C4-2B (cell line): ENCODE data around the gene BCLAF1.

Source experiments
- H3K27ac ChIP-seq: fragments of 450-650 bp; 2 replicates; pipeline ENCODE4 v1.5.1; 2017
- ZFX ChIP-seq: fragments of 450-650 bp; IDR thresholded peaks from 2 replicates; pipeline ENCODE4 v1.6.1; 2017
- TF ChIP-seq, protein P1 (sequence below): fragments of 450-650 bp; conservative IDR thresholded peaks from 2 replicates; pipeline ENCODE4 v1.5.1; 2017; ENCODE audit warnings: mild to moderate bottlenecking

BCLAF1 gene

DNA sequence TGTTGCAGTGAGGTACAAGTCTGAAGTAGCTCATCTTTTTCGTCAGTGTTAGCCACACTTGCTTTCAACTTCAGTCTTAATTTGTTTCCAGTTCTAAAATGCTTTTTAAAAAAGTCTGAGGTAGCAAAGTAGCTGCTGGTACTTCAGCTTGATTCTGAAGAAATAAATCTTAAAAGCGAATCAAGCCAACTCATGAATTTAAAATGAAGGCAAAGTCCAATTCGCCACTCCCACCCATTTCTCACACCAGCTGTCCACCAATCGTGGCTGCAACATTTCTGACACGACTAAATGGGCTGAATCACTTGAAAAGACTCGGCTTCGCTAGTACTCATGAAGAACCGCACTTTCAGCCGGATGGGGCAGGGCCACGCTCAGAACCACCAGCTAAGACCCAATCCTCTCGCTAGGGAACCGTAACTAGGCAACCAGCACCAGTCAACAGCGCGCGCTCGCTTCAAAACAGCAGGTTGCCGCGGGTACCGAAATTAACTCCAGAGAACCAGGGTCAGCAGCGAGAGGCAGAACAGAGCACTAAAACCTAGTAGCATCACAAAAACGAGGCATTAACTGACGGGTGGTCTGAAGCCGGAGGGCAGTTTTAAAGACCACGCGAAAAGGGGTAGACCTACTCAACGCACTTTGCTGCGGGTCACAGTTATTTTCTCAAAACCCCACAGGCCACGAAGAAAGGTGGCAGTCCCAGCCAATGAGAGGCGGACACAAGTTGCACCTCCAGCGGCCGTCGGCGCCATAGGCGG, 900 bp downstream of the BCLAF1 start:
- TF ChIP-seq, protein P1, sequence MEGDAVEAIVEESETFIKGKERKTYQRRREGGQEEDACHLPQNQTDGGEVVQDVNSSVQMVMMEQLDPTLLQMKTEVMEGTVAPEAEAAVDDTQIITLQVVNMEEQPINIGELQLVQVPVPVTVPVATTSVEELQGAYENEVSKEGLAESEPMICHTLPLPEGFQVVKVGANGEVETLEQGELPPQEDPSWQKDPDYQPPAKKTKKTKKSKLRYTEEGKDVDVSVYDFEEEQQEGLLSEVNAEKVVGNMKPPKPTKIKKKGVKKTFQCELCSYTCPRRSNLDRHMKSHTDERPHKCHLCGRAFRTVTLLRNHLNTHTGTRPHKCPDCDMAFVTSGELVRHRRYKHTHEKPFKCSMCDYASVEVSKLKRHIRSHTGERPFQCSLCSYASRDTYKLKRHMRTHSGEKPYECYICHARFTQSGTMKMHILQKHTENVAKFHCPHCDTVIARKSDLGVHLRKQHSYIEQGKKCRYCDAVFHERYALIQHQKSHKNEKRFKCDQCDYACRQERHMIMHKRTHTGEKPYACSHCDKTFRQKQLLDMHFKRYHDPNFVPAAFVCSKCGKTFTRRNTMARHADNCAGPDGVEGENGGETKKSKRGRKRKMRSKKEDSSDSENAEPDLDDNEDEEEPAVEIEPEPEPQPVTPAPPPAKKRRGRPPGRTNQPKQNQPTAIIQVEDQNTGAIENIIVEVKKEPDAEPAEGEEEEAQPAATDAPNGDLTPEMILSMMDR, result no peak; the same call in 1 of the 2 replicates
- TF ChIP-seq ZFX, result no peak

DNA sequence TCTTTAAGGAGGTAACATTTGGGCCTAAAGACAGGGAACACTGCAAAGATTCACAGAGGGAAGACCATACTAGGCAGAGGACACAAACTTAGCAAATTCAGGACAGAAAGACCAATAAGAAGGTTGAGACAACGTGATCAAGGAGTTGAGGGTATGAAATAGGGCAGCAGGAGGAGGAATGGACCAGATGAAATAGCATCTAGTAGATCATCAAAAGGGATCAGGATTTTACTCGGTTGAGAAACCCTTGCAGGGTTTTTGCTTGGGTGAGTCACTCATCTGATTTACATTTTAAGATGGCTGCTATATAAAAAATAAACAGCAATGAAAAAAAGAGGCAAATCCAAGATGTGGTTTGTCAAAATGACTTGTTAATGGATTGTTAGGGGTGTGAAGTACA, 4.7 kb downstream of the BCLAF1 start:
- TF ChIP-seq ZFX, result no peak
- TF ChIP-seq, protein P1, result no peak

More for the DNA sequence above, 900 bp downstream of the BCLAF1 start:
- H3K27ac ChIP-seq, result peak overlapping the region; percentile 97

DNA sequence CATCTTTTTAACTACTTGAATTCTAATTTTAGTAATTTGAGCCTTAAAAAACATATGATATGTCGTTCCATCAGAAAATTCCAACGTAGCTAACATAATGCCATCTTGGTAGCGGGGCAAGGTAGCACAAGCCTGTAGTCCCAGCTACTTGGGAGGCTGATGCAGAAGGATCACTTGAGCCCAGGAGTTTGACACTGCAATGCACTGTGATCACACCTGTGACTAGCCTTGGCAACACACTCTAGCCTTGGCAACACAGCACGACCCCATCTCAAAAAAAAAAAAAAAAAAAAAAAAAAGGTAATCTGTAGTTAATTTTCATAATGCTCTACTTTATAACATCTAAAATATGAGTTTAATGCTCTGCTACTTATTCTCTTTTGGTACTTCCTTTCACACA, 6.7 kb downstream of the BCLAF1 start:
- H3K27ac ChIP-seq, result no peak overlapping the region
- TF ChIP-seq, protein P1, result no peak
- no peak for TF ChIP-seq ZFX

More for the DNA sequence above, 4.7 kb downstream of the BCLAF1 start:
- no peak overlapping the region for H3K27ac ChIP-seq

DNA sequence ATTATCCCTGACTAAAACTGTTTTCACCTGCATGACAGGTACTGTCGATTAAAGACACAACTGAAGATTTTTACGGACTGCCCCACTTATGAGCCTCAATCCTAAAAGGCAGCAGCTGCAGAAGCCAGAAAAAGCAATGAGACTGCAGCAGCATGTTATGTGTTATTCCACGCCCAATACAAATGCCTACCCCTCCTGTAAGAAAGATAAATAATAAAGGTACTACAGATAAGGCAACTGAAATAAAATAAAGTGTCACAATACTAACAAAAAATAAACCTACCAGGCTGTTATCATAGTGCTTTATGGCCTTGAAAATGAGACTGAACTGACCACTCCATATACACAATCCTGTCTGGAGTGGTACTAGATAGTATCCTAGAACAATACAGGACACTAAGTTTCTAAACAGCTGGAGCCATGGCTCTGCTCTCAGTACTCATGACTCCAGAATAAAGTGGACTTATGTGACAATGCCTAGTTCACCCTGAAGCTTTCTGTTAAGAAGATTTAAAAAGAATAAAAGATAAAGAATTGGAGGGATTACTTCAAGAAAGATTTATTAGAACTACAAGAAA, 9.5 kb downstream of the BCLAF1 start:
- H3K27ac ChIP-seq, result no peak overlapping the region
- TF ChIP-seq ZFX, result no peak
- TF ChIP-seq, protein P1, result no peak

DNA sequence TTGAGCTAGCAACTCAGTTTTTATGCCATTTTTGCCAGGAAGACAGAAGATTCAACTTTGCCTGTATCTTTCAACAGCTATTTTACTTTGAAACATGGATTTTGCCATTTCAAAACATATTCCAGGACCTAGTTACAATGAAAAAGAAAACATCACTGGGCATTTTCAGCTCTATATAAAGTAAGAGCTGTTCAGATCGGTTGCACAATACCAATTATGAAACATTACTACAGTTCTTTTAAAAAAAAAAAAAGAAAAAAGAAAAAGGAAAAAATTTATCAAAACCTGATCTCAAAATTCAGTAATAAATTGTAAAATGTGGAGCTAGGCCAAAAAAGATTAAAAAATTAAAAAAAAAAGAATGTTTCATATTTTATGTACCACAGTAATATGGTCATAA, 15.6 kb downstream of the BCLAF1 start:
- TF ChIP-seq ZFX, result no peak
- TF ChIP-seq, protein P1, result no peak
- H3K27ac ChIP-seq, result no peak overlapping the region

DNA sequence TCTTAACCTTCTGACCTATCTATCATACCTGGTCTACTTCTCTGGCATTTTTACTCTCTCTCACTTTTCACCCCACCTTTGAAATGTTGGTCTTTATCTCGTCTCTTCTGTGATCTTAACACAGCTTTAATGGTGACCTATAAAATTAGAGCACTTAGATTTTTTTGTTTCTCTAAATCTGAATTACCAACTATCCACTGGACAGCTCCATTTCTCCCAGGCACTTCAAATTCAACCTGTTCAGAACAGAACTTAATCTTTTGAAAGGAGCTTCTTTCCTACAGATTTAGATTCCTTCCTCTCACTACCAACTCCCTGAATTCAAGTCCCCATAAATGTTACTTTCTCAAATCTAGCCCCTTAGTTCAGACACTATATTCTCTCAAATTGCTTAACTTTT, 24.5 kb downstream of the BCLAF1 start:
- TF ChIP-seq, protein P1, result no peak
- TF ChIP-seq ZFX, result no peak

DNA sequence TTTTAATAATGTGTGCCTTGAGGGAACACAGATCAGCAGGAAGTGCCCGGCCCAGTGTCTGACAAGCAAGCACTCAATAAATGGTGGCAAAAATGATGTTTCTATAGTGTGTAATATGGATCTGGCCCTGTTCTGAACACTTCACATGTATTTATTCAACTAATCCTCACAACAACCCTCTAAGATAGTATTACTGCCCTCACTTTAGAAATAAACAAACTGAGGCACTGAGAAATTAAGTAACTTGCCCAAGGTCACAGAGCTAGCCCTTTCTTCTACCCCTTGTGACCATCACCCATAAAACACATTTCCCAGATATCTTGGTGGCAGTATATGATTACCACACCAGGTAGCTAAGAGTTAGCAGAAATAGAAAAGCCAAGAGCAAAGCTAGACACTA, 26.7 kb downstream of the BCLAF1 start:
- H3K27ac ChIP-seq, result no peak overlapping the region
- TF ChIP-seq, protein P1, result no peak
- no peak for TF ChIP-seq ZFX

More for the DNA sequence above, 24.5 kb downstream of the BCLAF1 start:
- no peak overlapping the region for H3K27ac ChIP-seq
